ENCODE measurements around the gene OR6Q1. TPM values are rescaled to one million over a fixed set of nuclear protein-coding genes. Genes with fewer than 3 reads are reported as not detected.

Gene OR6Q1
- total and polyA plus RNA-seq, 2 of the 13 experiments (the other 11 are each of a cell fraction or from before 2014, with no cell fraction given) = not detected

DNA sequence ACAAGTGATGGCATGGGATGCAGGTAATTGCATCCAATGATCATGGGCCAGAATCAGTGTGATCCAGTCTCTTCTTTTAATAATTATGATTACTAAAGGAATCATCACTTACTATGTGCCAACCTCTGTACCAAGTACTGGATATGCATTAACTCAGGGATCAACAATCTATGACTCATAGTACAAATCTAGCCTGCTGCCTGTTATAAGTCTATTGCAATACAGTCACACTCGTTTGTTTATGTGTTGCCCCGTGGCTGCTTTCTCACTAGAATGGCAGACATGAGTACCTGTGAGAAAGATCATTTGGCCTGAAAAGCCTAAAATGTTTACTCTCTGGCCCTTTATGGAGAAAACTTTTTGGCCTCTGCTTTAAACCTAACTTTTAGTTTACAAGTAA is 45.0 kb downstream of the OR6Q1 start:
- H3K9ac ChIP-seq (ENCODE audit: insufficient read depth, low read depth, low read length) = no peak overlapping the region
- POLR2A ChIA-PET = no interaction called here
- no peak overlapping the region for H3K27ac ChIP-seq (ENCODE audit: extremely low read length, insufficient read depth, low read length)
- CTCF ChIA-PET (ENCODE audit: low intra/inter-chr PET ratio, low total read pairs) = no interaction called here
- intact Hi-C loops (cut with micrococcal nuclease; ENCODE audit: unreplicated experiment) = no loop called here
- whole genome bisulfite sequencing (ENCODE audit: low lambda C conversion rate) = 3% methylated on average over 2 of the region's 2 CpGs
- H3K36me3 ChIP-seq (replicated peaks in 1 of 2; ENCODE audit: control insufficient read depth in 1 of 2, insufficient read depth in 2 of 2, low read length in 2 of 2) = no peaks in the 10 kb centered on the region
- H3K79me2 ChIP-seq (ENCODE audit: insufficient read depth, low read length) = no peaks in the 10 kb centered on the region
- peaks cover 16% of the 10 kb centered on the region for H3K4me1 ChIP-seq (ENCODE audit: insufficient read depth, low read length)
- ATAC-seq = peak; percentile 34; the same call in 1 of the 3 replicates
- no peak overlapping the region for H3K4me3 ChIP-seq (replicated peaks in 1 of 3; ENCODE audit: insufficient read depth in 1 of 3, low read depth in 2 of 3, low read length in 3 of 3)
- H4K20me1 ChIP-seq (ENCODE audit: insufficient read depth, low read length) = no peaks in the 10 kb centered on the region
- H3K27me3 ChIP-seq (ENCODE audit: control insufficient read depth in 1 of 2, insufficient read depth in 2 of 2, low read length in 2 of 2) = no peaks in the 10 kb centered on the region
- TF ChIP-seq CEBPB (IDR thresholded peaks at IDR 0.05; ENCODE audit: borderline replicate concordance, low read depth, low read length) = peak; percentile 57; the same call in 1 of the 2 replicates
- peak; percentile 70 for TF ChIP-seq FOSL2 (CRISPR knock-in tag; IDR thresholded peaks at IDR 0.05)
- no peak for TF ChIP-seq ZNF879 (CRISPR knock-in tag; IDR thresholded peaks at IDR 0.05)
- TF ChIP-seq, protein P1, sequence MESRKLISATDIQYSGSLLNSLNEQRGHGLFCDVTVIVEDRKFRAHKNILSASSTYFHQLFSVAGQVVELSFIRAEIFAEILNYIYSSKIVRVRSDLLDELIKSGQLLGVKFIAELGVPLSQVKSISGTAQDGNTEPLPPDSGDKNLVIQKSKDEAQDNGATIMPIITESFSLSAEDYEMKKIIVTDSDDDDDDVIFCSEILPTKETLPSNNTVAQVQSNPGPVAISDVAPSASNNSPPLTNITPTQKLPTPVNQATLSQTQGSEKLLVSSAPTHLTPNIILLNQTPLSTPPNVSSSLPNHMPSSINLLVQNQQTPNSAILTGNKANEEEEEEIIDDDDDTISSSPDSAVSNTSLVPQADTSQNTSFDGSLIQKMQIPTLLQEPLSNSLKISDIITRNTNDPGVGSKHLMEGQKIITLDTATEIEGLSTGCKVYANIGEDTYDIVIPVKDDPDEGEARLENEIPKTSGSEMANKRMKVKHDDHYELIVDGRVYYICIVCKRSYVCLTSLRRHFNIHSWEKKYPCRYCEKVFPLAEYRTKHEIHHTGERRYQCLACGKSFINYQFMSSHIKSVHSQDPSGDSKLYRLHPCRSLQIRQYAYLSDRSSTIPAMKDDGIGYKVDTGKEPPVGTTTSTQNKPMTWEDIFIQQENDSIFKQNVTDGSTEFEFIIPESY (CRISPR knock-in tag; IDR thresholded peaks at IDR 0.05) = no peak
- no peak for TF ChIP-seq CCDC6 (CRISPR knock-in tag; IDR thresholded peaks at IDR 0.05)
- no peak for TF ChIP-seq RFXANK (CRISPR knock-in tag; IDR thresholded peaks at IDR 0.05)
- no peak for TF ChIP-seq ZNF713 (CRISPR knock-in tag; IDR thresholded peaks at IDR 0.05)
- 0 out of 2 replicates have a peak, but pooled peaks have one; percentile 80 for TF ChIP-seq ZNF12 (CRISPR knock-in tag; IDR thresholded peaks at IDR 0.05)
- DNase-seq (ENCODE audit: low spot score) = peak; percentile 22
- in situ Hi-C loops (cut with HindIII; ENCODE audit: extremely low pct_ligation_motif_present, low pct_unique_long_range_greater_than_20kb) = no loop called here
- H2AFZ ChIP-seq (ENCODE audit: low read length) = no peak overlapping the region
- no peaks in the 10 kb centered on the region for H3K9me3 ChIP-seq (ENCODE audit: low read length)
- H3K4me2 ChIP-seq (ENCODE audit: low read depth, low read length) = no peak overlapping the region
- no peak for FAIRE-seq
- no TSS peak for BruUV-seq (replicated peaks)

Small RNA genes lying within 50 kb of the gene (small RNA-seq; reads per million reads assigned to genes)
- 0 reads per million in 3 experiments for gene RNU6-899P (ENCODE audit: insufficient read depth in 2 of 3, insufficient read length in 3 of 3, low read depth in 2 of 3, low replicate concordance in 1 of 3)

Other genes starting within 250 kb of the OR6Q1 start
- gene OR9Q1, start 7.1 kb upstream of the OR6Q1 start, total RNA-seq (2016; rRNA removed; fragmentation: Illumina TruSeq; extraction: Trizol) = not detected in 2 replicates
- not detected in 2 replicates for gene OR9Q1, start 7.1 kb upstream of the OR6Q1 start, polyA plus RNA-seq (2011; rRNA removed)
- not detected in 2 replicates for gene OR9I1, start 94.6 kb downstream of the OR6Q1 start, total RNA-seq (2016; rRNA removed; fragmentation: Illumina TruSeq; extraction: Trizol)
- gene OR9I1, start 94.6 kb downstream of the OR6Q1 start, polyA plus RNA-seq (2011; rRNA removed) = not detected in 2 replicates
- gene OR9Q2, start 158.1 kb downstream of the OR6Q1 start, total RNA-seq (2016; rRNA removed; fragmentation: Illumina TruSeq; extraction: Trizol) = not detected in 2 replicates
- not detected in 2 replicates for gene OR9Q2, start 158.1 kb downstream of the OR6Q1 start, polyA plus RNA-seq (2011; rRNA removed)
- gene OR1S2, start 173.2 kb downstream of the OR6Q1 start, total RNA-seq (2016; rRNA removed; fragmentation: Illumina TruSeq; extraction: Trizol) = not detected in 2 replicates
- not detected in 2 replicates for gene OR1S2, start 173.2 kb downstream of the OR6Q1 start, polyA plus RNA-seq (2011; rRNA removed)
- gene OR1S1, start 181.8 kb downstream of the OR6Q1 start, total RNA-seq (2016; rRNA removed; fragmentation: Illumina TruSeq; extraction: Trizol) = not detected in 2 replicates
- not detected in 2 replicates for gene OR1S1, start 181.8 kb downstream of the OR6Q1 start, polyA plus RNA-seq (2011; rRNA removed)
- not detected in 2 replicates for gene OR10Q1, start 198.0 kb downstream of the OR6Q1 start, total RNA-seq (2016; rRNA removed; fragmentation: Illumina TruSeq; extraction: Trizol)
- gene OR10Q1, start 198.0 kb downstream of the OR6Q1 start, polyA plus RNA-seq (2011; rRNA removed) = 0.12 and 0.13 TPM in 2 replicates
- gene OR10W1, start 237.3 kb downstream of the OR6Q1 start, total RNA-seq (2016; rRNA removed; fragmentation: Illumina TruSeq; extraction: Trizol) = not detected in 2 replicates
- not detected in 2 replicates for gene OR10W1, start 237.3 kb downstream of the OR6Q1 start, polyA plus RNA-seq (2011; rRNA removed)